ENCODE measurements around the gene UBE2D4.
"Not testable (repeated sequence)": the region's sequence is repeated elsewhere in the genome, so short reads cannot be mapped to it uniquely, and the experiment has no call there.

UBE2D4 gene

GRCh38 chr7:43968172-43969040, 42.2 kb downstream of the UBE2D4 start:
- not testable (repeated sequence) for DNase-seq

GRCh38 chr7:43969586-43969985, 43.4 kb downstream of the UBE2D4 start:
- not testable (repeated sequence) for DNase-seq

GRCh38 chr7:43970698-43971097, 44.5 kb downstream of the UBE2D4 start:
- DNase-seq: not testable (repeated sequence)

GRCh38 chr7:43974033-43974573, 47.9 kb downstream of the UBE2D4 start:
- DNase-seq: not testable (repeated sequence)

- not testable (repeated sequence) for DNase-seq
Measured at GRCh38 chr7:43974725-43975482, 48.7 kb downstream of the UBE2D4 start.

- no peak for DNase-seq
Measured at GRCh38 chr7:43977525-43977924, 51.3 kb downstream of the UBE2D4 start.

GRCh38 chr7:43978102-43978501, 51.9 kb downstream of the UBE2D4 start:
- DNase-seq: not testable (repeated sequence)

GRCh38 chr7:43982848-43983247, 56.6 kb downstream of the UBE2D4 start:
- DNase-seq: not testable (repeated sequence)

GRCh38 chr7:43983736-43984135, 57.5 kb downstream of the UBE2D4 start:
- not testable (repeated sequence) for DNase-seq

GRCh38 chr7:43985904-43986864, 59.9 kb downstream of the UBE2D4 start:
- DNase-seq: peak; percentile 97

GRCh38 chr7:43987476-43987875, 61.2 kb downstream of the UBE2D4 start:
- not testable (repeated sequence) for DNase-seq

- not testable (repeated sequence) for DNase-seq
Measured at GRCh38 chr7:43990011-43990585, 63.9 kb downstream of the UBE2D4 start.

- not testable (repeated sequence) for DNase-seq
Measured at GRCh38 chr7:43990829-43991228, 64.6 kb downstream of the UBE2D4 start.

- not testable (repeated sequence) for DNase-seq
Measured at GRCh38 chr7:43992896-43993295, 66.7 kb downstream of the UBE2D4 start.

GRCh38 chr7:43994681-43995080, 68.4 kb downstream of the UBE2D4 start:
- not testable (repeated sequence) for DNase-seq

GRCh38 chr7:43997532-43997931, 71.3 kb downstream of the UBE2D4 start, which contains the start of gene SPDYE1:
Gene SPDYE1, plus strand, starts transcription at chr7:43997897. Its CDS starts 2,053 bp downstream, at chr7:43999950.
- not testable (repeated sequence) for DNase-seq

Data from activated CD8-positive, alpha-beta memory T cell treated with anti-CD3 and anti-CD28 coated beads for 24 hours (primary cell).